GM19035 (cell line): Measurements from ENCODE around the gene SCN11A.

Source experiments
- ATAC-seq: cut with Tn5 transposase; IDR thresholded peaks from one replicate; pipeline ENCODE4 v1.9.1; 2021; ENCODE audit not compliant: unreplicated experiment

The SCN11A gene

GRCh38 chr3:39011191-39011736 is 40.5 kb downstream of the SCN11A start:
- ATAC-seq, result no peak

GRCh38 chr3:39005295-39005694 is 46.4 kb downstream of the SCN11A start:
- ATAC-seq, result no peak
